ENCODE data around the gene RUNX3.

DNA sequence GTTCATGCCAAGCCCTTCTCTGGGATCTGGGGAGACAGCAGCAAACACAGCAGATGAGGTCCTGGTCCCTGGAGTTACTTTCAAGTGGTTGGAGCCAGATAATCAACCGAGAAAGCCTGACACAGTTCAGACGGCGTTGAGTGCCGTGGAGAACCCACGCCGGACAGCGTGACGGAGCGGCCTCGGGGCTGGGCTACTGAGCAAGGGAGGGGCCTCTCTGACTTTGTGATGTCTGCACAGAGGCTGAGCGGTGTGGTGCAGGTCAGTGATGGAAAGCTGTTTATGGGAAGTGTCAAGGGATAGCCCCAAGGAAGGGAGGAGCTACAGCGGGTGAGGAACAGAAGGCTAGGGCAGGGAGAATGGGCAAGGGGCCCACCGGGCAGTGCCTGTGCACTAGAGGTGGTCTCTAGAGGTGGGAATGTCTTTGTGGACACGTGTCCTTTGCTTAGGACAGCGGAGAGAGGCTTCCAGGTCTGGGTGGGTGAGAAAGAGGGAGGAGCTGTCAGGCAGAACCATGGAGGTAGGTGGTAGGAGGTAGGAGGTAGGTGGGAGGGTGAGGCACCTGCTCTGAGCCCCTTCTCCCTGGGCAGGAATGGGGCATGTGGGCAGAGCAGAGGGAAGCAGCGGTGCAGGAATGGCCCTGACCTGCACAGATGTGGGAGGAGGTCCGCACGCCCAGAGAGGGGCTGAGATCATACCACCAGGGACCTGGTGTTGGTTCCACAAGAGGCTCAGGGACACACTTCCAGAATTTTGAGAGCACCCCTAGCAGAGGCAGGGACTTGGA is 62.8 kb downstream of the RUNX3 start:
- TF ChIP-seq, protein P1, sequence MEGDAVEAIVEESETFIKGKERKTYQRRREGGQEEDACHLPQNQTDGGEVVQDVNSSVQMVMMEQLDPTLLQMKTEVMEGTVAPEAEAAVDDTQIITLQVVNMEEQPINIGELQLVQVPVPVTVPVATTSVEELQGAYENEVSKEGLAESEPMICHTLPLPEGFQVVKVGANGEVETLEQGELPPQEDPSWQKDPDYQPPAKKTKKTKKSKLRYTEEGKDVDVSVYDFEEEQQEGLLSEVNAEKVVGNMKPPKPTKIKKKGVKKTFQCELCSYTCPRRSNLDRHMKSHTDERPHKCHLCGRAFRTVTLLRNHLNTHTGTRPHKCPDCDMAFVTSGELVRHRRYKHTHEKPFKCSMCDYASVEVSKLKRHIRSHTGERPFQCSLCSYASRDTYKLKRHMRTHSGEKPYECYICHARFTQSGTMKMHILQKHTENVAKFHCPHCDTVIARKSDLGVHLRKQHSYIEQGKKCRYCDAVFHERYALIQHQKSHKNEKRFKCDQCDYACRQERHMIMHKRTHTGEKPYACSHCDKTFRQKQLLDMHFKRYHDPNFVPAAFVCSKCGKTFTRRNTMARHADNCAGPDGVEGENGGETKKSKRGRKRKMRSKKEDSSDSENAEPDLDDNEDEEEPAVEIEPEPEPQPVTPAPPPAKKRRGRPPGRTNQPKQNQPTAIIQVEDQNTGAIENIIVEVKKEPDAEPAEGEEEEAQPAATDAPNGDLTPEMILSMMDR (conservative IDR thresholded peaks at IDR 0.05 in 1 of 2, IDR thresholded peaks at IDR 0.05 in 1 of 2; ENCODE audit: low read depth in 1 of 2, low read length in 2 of 2): no peak
- TF ChIP-seq EZH2 (IDR thresholded peaks at IDR 0.05; ENCODE audit: low read length, missing control alignments): no peak

Measured in fibroblast of lung (primary cell).